GM18867 (cell line): Measurements from ENCODE around the gene FBXO9.

Experiments
- ATAC-seq: cut with Tn5 transposase; IDR thresholded peaks from one replicate; pipeline ENCODE4 v1.9.1; 2021; ENCODE audit warnings: mild to moderate bottlenecking, moderate library complexity; ENCODE audit not compliant: unreplicated experiment

The FBXO9 gene

GRCh38 chr6:53086302-53086701 is 21.1 kb downstream of the FBXO9 start:
- no peak for ATAC-seq

- no peak for ATAC-seq
These were observed 24.7 kb downstream of the FBXO9 start for GRCh38 chr6:53089948-53090347.

GRCh38 chr6:53090576-53090975 is 25.4 kb downstream of the FBXO9 start:
- ATAC-seq: no peak

GRCh38 chr6:53095270-53095669 is 30.1 kb downstream of the FBXO9 start:
- no peak for ATAC-seq

GRCh38 chr6:53095716-53096115 is 30.5 kb downstream of the FBXO9 start:
- no peak for ATAC-seq

- ATAC-seq: no peak
These were observed 35.4 kb downstream of the FBXO9 start for GRCh38 chr6:53100561-53100960.

GRCh38 chr6:53101006-53101405 is 35.8 kb downstream of the FBXO9 start:
- ATAC-seq: no peak

- no peak for ATAC-seq
These were observed 38.9 kb downstream of the FBXO9 start for GRCh38 chr6:53103993-53104675.

- no peak for ATAC-seq
These were observed 39.7 kb downstream of the FBXO9 start for GRCh38 chr6:53104916-53105315.

GRCh38 chr6:53107091-53107490 is 41.9 kb downstream of the FBXO9 start:
- no peak for ATAC-seq

GRCh38 chr6:53109612-53110011 is 44.4 kb downstream of the FBXO9 start:
- peak; percentile 88 for ATAC-seq

- ATAC-seq: no peak
These were observed 46.7 kb downstream of the FBXO9 start for GRCh38 chr6:53111865-53112264.

GRCh38 chr6:53112404-53112803 is 47.2 kb downstream of the FBXO9 start:
- no peak for ATAC-seq

GRCh38 chr6:53112871-53113270 is 47.7 kb downstream of the FBXO9 start:
- ATAC-seq: no peak

- ATAC-seq: no peak
These were observed 48.5 kb downstream of the FBXO9 start for GRCh38 chr6:53113742-53114141.

- no peak for ATAC-seq
These were observed 49.9 kb downstream of the FBXO9 start for GRCh38 chr6:53115113-53115512.

- ATAC-seq: no peak
These were observed 50.5 kb downstream of the FBXO9 start for GRCh38 chr6:53115741-53116140.

GRCh38 chr6:53119349-53119748 is 54.1 kb downstream of the FBXO9 start:
- ATAC-seq: no peak

GRCh38 chr6:53119772-53120409 is 54.7 kb downstream of the FBXO9 start:
- ATAC-seq: no peak

GRCh38 chr6:53124131-53124800 is 59.1 kb downstream of the FBXO9 start:
- no peak for ATAC-seq

GRCh38 chr6:53125276-53125675 is 60.1 kb downstream of the FBXO9 start:
- no peak for ATAC-seq

GRCh38 chr6:53128842-53129241 is 63.6 kb downstream of the FBXO9 start:
- no peak for ATAC-seq
